Measurements from ENCODE around the gene LYPD1.

GRCh38 chr2:132645176-132645575 lies 24.8 kb downstream of the LYPD1 start:
- TF ChIP-seq YY1 (IDR thresholded peaks at IDR 0.05; ENCODE audit: insufficient read depth, insufficient read length): no peak
- TF ChIP-seq ZNF274 (IDR thresholded peaks at IDR 0.05; ENCODE audit: low read depth, low read length): no peak
- TF ChIP-seq SUZ12 (IDR thresholded peaks at IDR 0.05; ENCODE audit: extremely low read depth, insufficient read depth, insufficient read length): no peak
